ENCODE results near the gene BIRC7.

Gene BIRC7, protein sequence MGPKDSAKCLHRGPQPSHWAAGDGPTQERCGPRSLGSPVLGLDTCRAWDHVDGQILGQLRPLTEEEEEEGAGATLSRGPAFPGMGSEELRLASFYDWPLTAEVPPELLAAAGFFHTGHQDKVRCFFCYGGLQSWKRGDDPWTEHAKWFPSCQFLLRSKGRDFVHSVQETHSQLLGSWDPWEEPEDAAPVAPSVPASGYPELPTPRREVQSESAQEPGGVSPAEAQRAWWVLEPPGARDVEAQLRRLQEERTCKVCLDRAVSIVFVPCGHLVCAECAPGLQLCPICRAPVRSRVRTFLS

DNA sequence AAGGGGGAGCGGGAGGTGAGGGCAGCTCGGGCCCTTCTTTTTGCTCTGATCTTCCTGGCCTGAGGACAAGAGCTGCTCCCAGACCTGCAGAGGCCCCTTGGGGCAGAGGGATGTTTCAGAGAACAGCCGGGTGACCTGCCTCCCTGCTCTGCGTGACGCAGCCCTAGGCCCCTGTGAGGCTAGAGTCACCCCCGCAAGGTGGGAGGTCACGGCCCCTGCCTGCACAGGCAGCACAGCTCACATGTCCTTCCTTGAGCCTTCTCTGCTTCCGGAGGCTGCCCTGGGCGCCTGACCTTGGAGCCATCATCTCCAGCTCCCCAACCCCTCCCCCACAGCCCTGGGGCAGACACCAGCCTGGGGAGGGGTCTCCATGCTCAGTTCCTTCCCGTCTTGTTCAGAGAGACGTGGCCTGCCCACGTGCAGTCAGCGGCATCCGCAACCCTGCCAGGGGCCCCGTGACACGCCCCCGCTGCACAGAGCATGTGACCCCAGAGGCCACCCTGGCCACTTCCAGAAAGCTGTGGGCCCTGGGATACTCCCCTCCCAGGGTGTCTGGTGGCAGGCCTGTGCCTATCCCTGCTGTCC lies at the start of gene BIRC7:
BIRC7 (plus strand) TSS at position 507 of the 585 bp plus-strand sequence. CDS start 192 bp downstream, outside the sequence.
- ChIA-PET POLR2A (no interaction called here), CTCF (interaction anchor here (0.6 to 2.1 kb wide), 2 partner anchors 12 to 24 kb away, joined by 3 to 6 read pairs; no protein-coding TSS in a partner anchor)
- DNase-seq (ENCODE audit: extremely low spot score), result no peak
- no peak for TF ChIP-seq ARNT (IDR thresholded peaks at IDR 0.05)
- TF ChIP-seq ZNF384 (IDR thresholded peaks at IDR 0.05), result no peak
- TF ChIP-seq SP1 (IDR thresholded peaks at IDR 0.05), result no peak
- TF ChIP-seq SUZ12 (IDR thresholded peaks at IDR 0.05), result no peak

GRCh38 chr20:63186084-63186483 lies 49.6 kb upstream of the BIRC7 start:
- CTCF ChIA-PET, result no interaction called here
- POLR2A ChIA-PET, result no interaction called here
- no peak for TF ChIP-seq BHLHE40 (IDR thresholded peaks at IDR 0.05; ENCODE audit: borderline replicate concordance)
- no peak for TF ChIP-seq SP1 (IDR thresholded peaks at IDR 0.05)
- no peak for TF ChIP-seq ZNF384 (IDR thresholded peaks at IDR 0.05)
- TF ChIP-seq FOXM1 (IDR thresholded peaks at IDR 0.05; ENCODE audit: borderline replicate concordance), result no peak
- TF ChIP-seq NFRKB (IDR thresholded peaks at IDR 0.05), result no peak
- no peak for TF ChIP-seq L3MBTL2 (conservative IDR thresholded peaks at IDR 0.05)
- TF ChIP-seq FOXK2 (IDR thresholded peaks at IDR 0.05), result no peak
- no peak for TF ChIP-seq ELF4 (IDR thresholded peaks at IDR 0.05)
- no peak for TF ChIP-seq FOXA1 (IDR thresholded peaks at IDR 0.05)
- no peak for TF ChIP-seq LEF1 (IDR thresholded peaks at IDR 0.05; ENCODE audit: borderline replicate concordance)
- no peak for DNase-seq (ENCODE audit: extremely low spot score)

DNA sequence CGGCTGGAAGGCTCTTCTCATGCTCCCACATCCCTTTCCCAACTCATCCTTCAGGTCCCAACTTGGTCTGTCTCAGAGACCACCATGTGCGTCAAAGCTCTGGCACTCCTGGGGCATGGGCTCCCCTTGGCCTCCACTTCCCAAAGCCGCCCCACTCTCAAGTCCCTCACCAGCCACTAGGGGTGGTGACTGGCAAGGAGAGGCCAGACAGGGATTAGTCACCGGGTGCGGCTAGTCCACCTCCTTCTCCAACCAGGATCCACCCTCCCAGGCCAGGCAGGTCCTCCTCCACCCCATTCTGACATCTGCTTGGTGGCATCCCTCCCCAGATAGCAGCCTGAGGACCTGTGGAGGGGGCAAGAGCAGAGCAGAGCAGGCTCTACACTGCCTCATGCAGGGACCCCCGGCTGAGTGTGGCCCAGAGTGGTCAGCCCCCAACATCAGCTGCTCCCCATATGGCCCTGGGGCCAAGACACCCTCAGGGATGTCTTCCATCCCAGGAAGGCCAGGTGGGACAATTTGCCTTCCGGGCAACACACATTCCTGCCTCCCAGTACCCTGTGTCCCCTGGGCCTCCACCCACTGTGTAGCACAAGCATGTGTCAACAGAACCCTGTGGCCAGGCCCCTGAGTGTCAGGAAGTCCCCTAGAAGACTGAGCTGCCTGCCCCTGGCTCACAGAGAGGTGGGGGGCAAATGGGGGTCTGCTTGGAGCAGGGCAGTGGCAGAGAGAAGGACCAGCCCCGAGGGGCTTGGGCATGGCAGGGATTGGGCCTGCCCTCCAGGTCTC lies 49.0 kb upstream of the BIRC7 start:
- POLR2A ChIA-PET, result no interaction called here
- TF ChIP-seq NFRKB (IDR thresholded peaks at IDR 0.05) (no peak), ARNT (IDR thresholded peaks at IDR 0.05) (no peak), ZNF384 (IDR thresholded peaks at IDR 0.05) (no peak)
- CTCF ChIA-PET, result no interaction called here
- DNase-seq (ENCODE audit: extremely low spot score), result no peak

GRCh38 chr20:63187338-63188158 lies 48.2 kb upstream of the BIRC7 start:
- POLR2A ChIA-PET, result no interaction called here
- TF ChIP-seq SUZ12 (IDR thresholded peaks at IDR 0.05), result no peak
- TF ChIP-seq PKNOX1 (IDR thresholded peaks at IDR 0.05), result no peak
- TF ChIP-seq LEF1 (IDR thresholded peaks at IDR 0.05; ENCODE audit: borderline replicate concordance), result no peak
- no peak for TF ChIP-seq SP1 (IDR thresholded peaks at IDR 0.05)
- TF ChIP-seq NFRKB (IDR thresholded peaks at IDR 0.05), result no peak
- TF ChIP-seq ARNT (IDR thresholded peaks at IDR 0.05), result no peak
- TF ChIP-seq L3MBTL2 (conservative IDR thresholded peaks at IDR 0.05), result no peak
- no peak for TF ChIP-seq ZNF384 (IDR thresholded peaks at IDR 0.05)
- TF ChIP-seq FOXA1 (IDR thresholded peaks at IDR 0.05), result no peak
- TF ChIP-seq FOXM1 (IDR thresholded peaks at IDR 0.05; ENCODE audit: borderline replicate concordance), result no peak
- TF ChIP-seq TARDBP (IDR thresholded peaks at IDR 0.05), result no peak
- TF ChIP-seq CTBP1 (IDR thresholded peaks at IDR 0.05; ENCODE audit: borderline replicate concordance), result no peak
- TF ChIP-seq ELF4 (IDR thresholded peaks at IDR 0.05), result no peak
- no peak for TF ChIP-seq HDGF (IDR thresholded peaks at IDR 0.05; ENCODE audit: borderline replicate concordance)
- no peak for TF ChIP-seq FOXK2 (IDR thresholded peaks at IDR 0.05)
- no peak for TF ChIP-seq BHLHE40 (IDR thresholded peaks at IDR 0.05; ENCODE audit: borderline replicate concordance)
- CTCF ChIA-PET, result no interaction called here
- DNase-seq (ENCODE audit: extremely low spot score), result no peak

- DNase-seq (ENCODE audit: extremely low spot score), result no peak
- ChIA-PET POLR2A (no interaction called here), CTCF (no interaction called here)
These were observed 47.6 kb upstream of the BIRC7 start for GRCh38 chr20:63188159-63188442.

More at GRCh38 chr20:63188159-63188442, 47.6 kb upstream of the BIRC7 start:
- no peak for TF ChIP-seq ZNF384 (IDR thresholded peaks at IDR 0.05)
- no peak for TF ChIP-seq CTBP1 (IDR thresholded peaks at IDR 0.05; ENCODE audit: borderline replicate concordance)
- no peak for TF ChIP-seq SUZ12 (IDR thresholded peaks at IDR 0.05)
- no peak for TF ChIP-seq PKNOX1 (IDR thresholded peaks at IDR 0.05)
- TF ChIP-seq L3MBTL2 (conservative IDR thresholded peaks at IDR 0.05), result no peak
- TF ChIP-seq FOXA1 (IDR thresholded peaks at IDR 0.05), result no peak
- no peak for TF ChIP-seq ELF4 (IDR thresholded peaks at IDR 0.05)
- TF ChIP-seq TARDBP (IDR thresholded peaks at IDR 0.05), result no peak
- TF ChIP-seq HDGF (IDR thresholded peaks at IDR 0.05; ENCODE audit: borderline replicate concordance), result no peak
- TF ChIP-seq NFRKB (IDR thresholded peaks at IDR 0.05), result no peak
- no peak for TF ChIP-seq FOXM1 (IDR thresholded peaks at IDR 0.05; ENCODE audit: borderline replicate concordance)
- TF ChIP-seq SP1 (IDR thresholded peaks at IDR 0.05), result no peak
- TF ChIP-seq LEF1 (IDR thresholded peaks at IDR 0.05; ENCODE audit: borderline replicate concordance), result no peak
- no peak for TF ChIP-seq ARNT (IDR thresholded peaks at IDR 0.05)
- TF ChIP-seq FOXK2 (IDR thresholded peaks at IDR 0.05), result no peak
- no peak for TF ChIP-seq BHLHE40 (IDR thresholded peaks at IDR 0.05; ENCODE audit: borderline replicate concordance)

All from HEK293T (cell line).